ENCODE data around the gene PI4KA.
"Not testable (repeated sequence)": the region's sequence is repeated elsewhere in the genome, so short reads cannot be mapped to it uniquely, and the experiment has no call there.

Gene PI4KA

DNA sequence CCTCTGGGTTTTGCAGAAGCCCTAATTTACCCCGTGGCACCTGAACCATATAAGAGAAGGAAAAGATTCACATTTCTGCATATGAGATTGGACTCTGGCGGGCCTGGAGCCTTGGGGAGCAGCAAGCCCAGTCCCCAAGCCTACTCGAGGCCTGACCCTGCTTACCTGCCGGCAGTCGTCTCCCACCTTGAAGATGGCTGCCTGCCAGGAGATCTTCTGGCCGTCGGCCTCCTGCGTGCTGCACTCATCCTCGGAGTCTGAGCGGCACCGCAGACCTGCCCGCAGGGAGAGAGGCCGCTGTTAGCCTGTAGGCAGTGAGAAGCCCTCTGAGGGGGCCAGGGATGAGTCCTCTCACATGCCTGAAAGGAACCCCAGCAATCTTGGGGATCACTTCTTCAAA lies 145.5 kb downstream of the PI4KA start:
- DNase-seq = not testable (repeated sequence)

DNA sequence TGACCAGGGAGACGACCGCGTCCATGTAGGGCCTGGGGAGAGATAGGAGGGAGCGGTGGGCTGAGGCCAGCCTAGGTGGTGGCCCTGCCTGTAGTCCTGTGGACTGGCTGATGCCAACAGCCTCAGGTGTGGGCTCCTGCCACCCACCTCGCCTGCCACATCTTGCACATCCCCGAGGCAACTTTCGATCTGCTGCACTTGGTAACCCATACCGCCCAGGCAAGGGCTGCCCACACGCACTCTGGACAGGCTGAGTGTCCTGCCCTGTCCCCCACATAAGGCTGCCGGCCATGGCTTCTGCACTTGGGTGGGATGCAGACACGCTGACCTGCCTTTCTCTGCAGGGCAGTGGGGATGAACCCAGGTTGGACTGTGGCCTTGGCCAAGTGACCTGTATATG lies 148.6 kb downstream of the PI4KA start:
- not testable (repeated sequence) for DNase-seq

DNA sequence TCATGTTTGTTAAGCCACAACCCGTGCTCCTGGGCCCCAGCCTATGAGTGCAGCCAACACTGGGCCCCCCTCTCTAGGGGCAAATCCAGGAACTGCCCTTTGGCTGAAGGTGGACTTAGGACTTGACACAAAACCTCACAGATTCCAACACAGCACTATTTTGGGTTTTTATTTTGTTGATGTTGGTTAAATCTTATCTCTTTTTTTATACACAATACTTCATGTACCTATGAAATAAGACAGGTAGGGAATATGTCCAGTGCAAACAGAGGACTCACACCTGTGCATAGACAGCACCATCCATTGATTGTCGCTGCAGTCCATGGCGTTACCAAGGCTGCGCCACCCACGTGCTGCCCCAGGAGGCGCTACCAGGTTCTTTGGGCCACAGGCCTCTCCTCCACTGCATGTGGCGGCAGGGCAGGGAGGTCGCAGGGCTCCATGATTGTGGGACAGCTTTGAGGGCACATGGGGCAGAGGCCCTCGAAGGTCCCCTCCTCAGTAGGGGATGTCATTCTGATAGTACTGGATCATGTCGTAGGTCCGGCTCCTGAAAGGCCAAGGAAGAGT lies 151.0 kb downstream of the PI4KA start:
- not testable (repeated sequence) for DNase-seq

DNA sequence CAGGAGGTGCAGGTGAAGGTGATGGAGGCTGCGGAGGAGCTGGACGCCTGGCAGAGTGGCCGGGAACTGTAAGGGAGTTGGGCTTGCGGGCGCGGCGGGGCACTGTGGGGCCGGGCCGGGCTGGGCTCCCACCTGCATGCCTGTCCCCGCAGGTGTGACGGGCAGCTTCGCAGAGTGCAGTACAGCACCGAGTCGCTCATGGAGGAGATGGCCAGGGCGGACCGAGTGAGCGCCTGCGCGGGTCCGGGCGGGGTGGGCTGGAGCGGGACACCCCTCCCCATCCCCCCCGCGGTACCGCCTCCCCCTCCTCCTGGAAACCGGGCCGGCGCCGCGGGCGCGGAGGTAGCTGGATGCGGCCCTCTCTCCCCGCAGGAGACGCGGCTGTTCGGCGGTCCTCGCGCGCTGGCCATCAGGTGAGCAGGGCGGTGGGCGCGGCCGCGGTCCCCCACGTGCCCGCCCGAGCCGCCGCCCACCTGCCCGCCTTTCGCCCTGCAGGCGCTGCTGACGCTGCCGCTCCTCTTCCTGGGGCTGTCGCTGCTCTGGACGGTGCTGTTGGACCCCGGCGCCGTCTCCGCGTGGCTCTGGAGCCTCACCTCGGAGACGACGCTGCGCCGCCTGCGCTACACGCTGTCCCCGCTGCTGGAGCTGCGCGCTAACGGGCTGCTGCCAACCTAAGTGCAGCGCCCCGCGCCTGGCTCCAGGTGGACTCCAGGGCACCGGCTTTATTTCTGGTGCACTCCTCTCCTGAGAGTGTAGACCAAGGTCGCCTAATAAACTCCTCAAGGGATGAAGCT lies 154.6 kb downstream of the PI4KA start:
- DNase-seq = not testable (repeated sequence)

DNA sequence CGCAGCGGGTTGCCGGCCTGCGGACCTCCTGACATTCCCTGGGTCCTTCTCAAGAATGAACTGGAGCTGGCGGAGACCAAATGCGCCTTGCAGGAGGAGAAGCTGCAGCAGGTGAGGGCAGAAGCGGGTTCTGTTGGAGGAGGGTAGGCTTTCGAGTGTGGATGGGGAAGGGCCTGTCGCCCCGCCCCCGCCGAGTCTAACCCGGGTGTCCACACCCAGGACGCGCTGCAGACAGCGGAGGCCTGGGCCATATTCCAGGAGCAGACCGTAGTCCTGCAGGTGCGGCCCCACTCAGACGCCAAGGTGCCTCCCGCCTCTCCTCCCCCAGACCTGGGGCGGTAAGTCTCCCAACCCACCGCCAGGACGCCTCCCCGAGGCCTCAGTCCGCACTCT lies 155.2 kb downstream of the PI4KA start:
- not testable (repeated sequence) for DNase-seq

DNA sequence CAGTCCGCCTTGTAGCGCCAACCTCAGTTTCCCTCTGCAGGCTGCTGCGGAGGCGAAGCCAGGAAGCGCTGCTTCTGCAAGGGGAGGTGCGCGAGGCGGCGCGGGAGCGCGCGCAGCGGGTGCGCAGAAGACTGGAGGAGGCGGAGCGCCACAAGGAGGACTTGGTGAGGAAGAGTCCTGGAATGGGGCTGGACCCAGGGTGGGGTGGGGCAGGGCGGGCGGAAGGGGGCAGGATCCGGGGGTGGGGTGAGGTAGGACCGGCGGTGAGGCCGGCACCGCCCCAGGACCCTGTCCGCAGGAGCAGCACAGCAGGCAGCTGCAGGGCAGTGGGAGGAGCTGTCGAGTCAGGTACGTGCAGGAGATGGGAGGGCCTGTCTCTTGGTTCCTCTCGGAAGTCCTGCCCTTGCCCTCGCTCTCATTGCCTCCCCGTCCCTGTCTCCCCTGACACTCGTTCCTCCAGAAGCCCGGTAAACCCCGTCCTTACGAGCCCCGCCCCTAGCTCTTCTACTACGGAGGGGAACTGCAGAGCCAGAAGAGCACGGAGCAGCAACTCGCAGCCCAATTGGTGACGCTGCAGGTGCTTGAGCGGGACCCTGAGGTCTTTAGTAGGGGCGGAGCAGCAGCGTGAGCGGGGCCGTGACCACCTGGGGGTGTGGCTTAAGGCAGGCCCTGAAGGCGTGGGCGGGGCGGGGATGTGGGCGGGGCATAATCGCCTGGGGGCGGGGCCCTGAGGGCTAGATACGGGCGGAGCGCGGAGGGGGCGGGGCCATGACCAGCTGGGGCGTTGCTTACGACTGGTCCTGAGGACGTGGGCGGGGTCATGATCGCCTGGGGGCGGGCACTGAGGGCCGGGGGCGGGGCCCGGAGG lies 155.8 kb downstream of the PI4KA start:
- DNase-seq = peak; percentile 59

DNA sequence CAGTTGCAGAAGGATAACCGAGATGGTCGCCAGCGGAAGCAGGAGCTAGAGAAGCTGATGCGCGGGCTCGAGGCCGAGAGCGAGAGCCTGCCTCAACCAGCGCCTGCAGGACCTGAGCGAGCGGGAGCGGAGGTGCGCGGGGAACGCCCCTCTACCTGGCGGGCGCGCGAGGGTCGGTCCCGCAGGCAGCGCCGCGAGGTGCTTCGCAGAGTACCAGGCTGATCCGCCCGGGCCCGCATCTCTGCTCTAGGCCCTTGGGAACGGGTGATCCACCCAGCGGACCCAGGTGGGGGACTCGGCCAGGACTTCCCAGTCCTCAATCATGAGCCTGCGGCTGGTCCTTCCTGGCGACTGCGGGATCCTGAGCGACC lies 156.5 kb downstream of the PI4KA start:
- DNase-seq = not testable (repeated sequence)

DNA sequence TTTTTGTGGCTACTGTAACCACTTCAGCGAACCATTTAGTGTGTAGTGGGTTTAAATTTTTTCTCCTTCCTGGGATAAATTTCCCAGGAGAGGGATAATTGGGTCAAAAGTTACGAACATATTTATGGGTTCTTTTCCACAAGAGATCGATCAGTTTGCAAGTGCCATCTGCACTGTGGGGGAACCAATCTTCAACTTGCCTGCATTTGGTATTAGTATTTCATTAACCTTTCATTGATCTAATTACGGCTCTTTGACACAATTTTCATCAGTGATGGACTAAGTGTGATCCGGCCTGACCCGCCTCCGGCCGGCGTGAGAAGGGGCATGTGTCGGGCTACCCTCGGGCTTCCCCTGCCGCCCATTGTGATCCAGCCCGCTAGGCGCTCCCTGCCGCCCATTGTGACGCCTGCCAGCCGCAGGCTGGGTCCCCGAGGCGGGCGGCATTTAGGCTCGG lies 156.9 kb downstream of the PI4KA start:
- not testable (repeated sequence) for DNase-seq

DNA sequence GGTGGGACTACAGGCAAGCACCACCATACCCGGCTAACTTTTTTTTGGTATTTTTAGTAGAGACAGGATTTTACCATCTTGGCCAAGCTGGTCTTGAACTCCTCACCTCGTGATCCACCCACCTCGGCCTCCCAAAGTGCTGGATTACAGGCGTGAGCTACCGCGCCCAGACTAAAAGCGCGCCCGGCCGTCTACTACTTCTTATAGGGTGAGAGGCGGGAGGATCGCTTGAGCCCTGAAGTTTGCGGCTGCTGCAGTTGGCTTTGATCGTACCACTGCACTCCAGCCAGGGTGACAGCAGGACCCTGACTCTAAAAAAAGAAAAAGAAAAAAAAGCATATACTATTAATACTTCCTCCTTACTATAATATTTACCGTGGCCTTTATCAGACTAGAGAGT lies 158.3 kb downstream of the PI4KA start:
- not testable (repeated sequence) for DNase-seq

DNA sequence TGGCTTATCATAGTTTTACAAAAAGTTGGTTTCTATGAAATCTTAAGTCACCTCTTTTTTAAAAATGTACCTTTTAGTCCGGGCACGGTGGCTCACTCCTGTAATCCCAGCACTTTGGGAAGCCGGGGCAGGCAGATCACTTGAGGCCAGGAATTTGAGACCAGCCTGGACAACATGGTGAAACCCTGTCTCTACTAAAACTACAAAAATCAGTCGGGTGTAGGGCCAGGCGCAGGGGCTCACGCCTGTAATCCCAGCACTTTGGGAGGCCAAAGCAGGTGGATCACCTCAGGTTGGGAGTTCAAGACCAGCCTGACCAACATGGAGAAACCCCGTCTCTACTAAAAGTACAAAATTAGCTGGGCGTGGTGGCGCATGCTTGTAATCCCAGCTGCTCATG lies 158.8 kb downstream of the PI4KA start:
- not testable (repeated sequence) for DNase-seq

DNA sequence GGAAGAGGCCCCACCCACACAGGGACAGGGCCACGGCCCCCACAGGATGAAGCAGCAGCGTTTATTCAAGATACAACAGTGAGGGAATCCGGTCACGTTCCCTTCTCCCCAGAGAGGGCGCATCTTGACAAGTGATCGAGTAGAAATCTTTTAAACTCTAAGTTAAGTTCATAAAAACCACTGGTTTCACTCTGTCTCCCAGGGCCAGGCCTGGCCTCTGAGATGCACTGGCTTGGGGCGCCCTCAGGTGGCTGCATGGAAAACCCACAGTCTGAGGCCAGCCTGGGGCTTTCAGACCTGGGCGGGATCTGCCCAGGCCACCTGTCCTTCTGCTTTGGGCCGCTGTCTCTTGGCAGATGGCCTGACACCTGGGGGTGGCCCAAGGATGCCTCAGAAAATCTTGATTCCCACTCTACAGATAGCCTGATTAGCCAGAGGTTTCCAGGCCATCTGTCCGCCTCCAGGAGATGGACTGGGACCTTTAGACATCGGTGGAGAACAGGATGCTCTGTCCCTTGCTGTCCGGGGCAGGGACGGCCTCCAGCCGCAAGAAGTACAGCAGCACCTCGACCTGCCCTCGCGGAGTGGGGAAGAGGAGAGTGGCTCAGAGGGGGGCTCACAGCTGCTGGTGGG lies 161.0 kb downstream of the PI4KA start:
- peak; percentile 23 for DNase-seq

DNA sequence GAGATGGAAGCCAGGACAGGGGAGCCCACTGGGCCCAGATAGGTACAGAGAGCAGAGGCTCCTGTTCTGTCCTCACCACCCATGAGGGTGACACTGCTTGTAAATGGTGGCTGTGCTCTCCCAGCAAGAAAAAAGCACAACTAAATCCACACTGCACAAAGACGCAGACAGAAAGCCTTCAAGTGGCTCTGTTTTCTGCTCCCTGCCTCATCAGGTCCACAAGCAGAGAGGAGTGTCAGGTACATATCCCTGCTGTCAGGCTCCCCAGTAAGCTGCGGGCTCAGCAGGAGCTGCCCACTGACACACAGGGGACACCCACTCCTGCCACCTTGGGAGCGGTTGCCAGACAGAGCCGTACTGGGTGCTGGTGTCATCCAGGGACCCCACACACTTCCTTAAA lies 162.6 kb downstream of the PI4KA start:
- DNase-seq = not testable (repeated sequence)

DNA sequence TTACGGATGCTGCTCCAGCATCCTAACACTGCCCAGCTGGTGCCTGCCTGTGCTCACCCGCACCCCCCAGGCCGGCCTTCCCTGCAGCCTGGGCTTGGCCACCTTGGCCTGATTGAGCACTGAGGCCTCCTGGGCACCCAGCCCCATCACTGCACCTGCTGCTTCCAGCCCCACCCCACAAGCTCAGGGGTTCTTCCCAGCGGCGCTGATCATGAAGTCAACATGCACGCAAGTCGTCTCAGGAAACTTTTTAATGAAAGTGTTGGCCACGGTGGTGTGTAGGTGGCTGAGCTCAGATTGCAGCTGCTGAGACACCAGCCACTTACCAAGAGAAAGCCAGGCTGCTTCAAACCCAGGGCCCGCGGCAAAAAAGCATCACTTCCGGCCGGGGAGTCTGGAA lies 163.4 kb downstream of the PI4KA start:
- DNase-seq = not testable (repeated sequence)

DNA sequence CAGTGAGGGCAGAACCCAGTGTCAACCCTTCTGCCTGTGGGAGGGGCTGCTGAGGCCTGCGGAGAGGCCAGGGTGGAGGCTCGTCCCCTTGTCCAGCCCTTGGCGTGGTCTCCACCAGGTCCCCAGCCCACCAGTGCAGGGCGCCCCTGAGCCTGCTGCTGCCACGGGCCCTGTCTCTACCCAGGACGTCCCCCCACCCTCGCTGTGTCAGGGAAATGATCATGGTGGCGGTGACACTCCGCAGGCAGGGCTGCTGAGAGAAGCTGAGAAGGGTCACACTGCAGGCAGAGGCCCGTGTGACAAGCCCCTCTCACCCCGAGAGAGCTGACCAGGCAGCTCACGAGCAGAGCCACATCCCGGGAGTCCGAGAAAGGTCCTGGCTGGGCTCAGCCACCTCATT lies 164.4 kb downstream of the PI4KA start:
- not testable (repeated sequence) for DNase-seq

DNA sequence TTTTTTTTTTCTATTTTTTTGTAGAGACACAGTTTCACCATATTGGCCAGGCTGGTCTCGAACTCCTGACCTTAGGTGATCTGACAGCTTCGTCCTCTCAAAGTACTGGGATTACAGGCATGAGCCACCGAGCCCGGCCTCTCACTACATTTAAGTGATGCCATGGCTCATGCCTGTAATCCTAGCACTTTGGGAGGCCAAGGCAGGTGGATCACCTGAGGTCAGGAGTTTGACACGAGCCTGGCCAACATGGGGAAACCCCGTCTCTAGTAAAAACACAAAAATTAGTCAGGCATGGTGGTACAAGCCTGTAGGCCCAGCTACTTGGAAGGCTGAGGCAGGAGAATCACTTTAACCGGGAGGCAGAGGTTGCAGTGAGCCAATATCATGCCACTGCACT lies 165.7 kb downstream of the PI4KA start:
- not testable (repeated sequence) for DNase-seq

DNA sequence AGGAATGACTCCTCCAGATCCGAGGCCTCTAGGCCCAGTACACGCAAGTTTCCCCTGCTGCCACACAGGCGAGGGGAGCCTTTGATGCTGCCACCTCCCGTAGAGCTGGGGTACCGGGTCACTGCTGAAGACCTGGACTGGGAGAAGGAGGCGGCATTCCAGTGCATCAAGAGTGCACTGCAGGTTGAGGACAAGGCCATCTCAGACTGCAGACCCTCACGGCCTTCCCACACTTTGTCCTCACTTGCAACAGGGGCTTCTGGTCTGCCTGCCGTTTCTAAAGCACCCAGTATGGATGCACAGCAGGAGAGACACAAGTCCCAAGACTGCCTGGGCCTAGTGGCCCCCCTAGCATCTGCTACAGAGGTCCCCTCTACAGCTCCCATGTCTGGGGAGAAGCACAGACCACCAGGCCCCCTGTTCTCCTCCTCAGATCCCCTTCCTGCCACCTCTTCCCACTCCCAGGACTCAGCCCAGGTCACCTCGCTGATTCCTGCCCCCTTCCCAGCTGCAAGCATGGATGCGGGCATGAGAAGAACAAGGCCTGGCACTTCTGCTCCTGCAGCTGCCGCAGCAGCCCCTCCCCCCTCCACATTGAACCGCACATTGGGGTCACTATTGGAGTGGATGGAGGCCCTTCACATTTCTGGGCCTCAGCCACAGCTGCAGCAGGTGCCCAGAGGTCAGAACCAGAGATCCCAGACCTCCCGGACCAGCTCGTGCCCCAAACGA lies 167.9 kb downstream of the PI4KA start:
- not testable (repeated sequence) for DNase-seq

DNA sequence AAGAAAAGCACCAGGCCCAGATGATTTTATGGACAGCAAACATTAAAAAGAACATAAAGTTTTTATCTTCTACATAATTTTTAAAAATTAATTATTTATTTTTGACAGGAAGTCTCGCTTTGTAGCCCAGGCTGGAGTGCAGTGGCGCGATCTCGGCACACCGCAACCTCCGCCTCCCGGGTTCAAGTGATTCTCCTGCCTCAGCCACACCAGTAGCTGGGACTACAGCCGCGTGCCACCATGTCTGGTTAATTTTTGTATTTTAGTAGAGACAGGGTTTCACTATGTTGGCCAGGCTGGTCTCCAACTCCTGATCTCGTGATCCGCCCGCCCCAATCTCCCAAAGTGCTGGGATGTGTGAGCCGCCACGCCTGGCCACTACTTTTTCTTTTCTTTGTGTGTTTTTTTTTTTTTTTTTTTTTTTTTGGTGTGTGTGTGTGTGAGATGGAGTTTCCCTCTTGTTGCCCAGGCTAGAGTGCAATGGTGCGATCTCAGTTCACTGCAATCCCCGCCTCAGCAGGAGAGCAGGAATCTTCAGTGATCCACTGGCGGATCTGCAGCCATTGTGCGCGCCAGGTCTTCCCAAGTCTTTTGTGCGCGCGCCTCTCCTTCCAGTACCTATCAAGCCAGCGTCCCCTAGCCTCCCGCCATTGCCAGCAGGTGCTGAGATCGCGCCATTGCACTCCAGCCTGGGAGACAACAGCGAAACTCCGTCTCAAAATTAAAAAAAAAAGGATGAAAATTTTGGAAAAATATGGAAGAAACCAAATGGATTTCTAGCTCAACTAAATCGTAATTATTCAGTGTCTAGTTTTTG lies 171.0 kb downstream of the PI4KA start:
- not testable (repeated sequence) for DNase-seq

DNA sequence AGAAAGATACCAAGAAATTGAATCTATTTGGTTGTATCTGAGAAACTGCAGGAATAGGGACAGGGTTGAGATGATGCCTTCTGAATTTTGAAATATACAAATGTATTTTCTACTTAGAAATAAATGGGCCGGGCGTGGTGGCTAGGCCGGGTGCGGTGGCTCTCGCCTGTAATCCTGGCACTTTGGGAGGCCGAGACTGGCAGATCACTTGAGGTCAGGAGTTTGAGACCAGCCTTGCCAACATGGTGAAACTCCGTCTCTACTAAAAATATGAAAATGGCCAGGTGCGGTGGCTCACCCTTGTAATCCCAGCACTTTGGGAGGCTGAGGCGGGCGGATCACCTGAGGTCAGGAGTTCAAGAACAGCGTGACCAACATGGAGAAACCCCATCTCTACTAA lies 172.8 kb downstream of the PI4KA start:
- DNase-seq = not testable (repeated sequence)

DNA sequence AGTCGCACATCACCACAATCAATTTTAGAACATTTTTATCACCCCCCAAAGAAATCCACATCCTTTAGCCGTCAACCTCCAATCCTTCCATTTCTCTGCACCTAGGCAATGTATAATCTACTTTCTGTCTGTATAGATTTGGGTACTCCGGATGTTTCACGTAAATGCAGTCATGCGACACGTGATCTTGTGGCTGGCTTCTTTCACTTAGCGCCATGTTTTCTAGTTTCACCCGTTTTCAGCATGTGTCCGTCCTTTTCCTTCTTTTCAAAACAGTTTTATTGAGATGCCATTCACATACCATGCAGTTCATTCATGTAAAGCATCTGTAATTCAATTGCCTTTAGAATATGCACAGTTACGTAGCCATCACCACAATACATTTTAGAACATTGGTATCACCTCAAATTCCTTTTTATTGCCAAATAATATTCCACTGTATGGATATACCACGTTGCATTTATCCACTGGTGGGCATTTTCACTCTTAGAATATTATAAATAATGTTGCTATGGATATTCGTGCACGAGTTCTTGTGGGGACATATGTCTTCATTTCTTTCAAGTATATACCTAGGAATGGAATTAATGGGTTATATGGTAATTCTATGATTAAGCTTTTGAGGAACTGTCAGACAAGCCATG lies 179.7 kb downstream of the PI4KA start:
- DNase-seq = not testable (repeated sequence)

DNA sequence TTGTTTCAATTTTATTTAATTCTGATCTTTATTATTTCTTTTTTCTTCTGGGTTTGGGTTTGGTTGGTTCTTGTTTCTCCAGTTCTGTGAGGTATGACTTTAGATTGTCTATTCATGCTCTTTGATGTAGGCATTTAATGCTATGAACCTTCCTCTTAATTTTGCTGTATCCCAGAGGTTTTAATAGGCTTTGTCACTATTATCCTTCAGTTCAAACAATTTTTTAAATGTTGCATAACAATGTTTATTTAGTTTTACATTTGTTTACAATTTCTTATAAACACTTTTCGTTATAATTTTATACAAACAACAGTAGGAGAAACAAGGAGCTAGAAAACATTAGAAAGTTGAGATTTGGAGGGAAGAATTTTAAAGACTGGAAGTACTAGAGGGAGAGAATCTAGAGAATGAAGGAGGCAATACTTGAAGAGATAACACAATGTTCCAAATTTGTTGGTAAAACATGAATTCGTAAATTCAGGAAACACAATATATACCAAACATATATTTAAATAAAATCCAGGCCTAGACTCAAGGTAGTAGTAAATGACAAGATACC lies 180.8 kb downstream of the PI4KA start:
- no peak for DNase-seq

DNA sequence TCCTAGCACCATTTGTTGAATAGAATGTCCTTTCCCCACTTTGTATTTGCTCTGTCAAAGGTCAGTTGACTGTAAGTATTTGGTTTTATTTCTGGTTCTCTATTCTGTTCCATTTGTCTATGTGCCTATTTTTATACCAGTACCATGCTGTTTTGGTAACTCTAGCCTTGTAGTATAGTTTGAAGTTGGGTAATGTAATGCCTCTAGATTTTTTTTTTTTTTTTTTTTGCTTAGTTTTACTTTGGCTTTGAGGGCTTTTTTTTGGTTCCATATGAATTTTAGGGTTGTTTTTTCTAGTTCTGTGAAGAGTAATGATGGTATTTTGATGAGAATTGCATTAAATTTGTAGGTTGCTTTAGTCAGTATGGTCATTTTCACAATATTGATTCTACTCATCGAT lies 183.0 kb downstream of the PI4KA start:
- not testable (repeated sequence) for DNase-seq

All from NCI-H748 treated with DMSO at 0.1 percent for 48 hours (cell line).